Fibroblast of lung (primary cell): ENCODE results near the gene CCIN. TPM values are rescaled to one million over a fixed set of nuclear protein-coding genes. Genes with fewer than 3 reads are reported as not detected.
A peak's percentile ranks its signal among the peaks of the same experiment; 100 is the strongest.

Source experiments
- DNase-seq, 2 donors: peaks; one replicate each; pipeline versions ENCODE4 v3.0.0 to v3.0.0-alpha.2; 2010; ENCODE audit warnings: low read depth in 2 of 2
- H2AFZ ChIP-seq: 2 replicates; pipeline ENCODE4 v1.5.1; 2012; ENCODE audit warnings: low read length, control low read depth, inconsistent platforms
- H3K27ac ChIP-seq: 2 replicates; pipeline ENCODE4 v1.5.1; 2011; ENCODE audit warnings: low read length, control low read depth; ENCODE audit not compliant: insufficient read depth
- H3K27me3 ChIP-seq: 2 replicates; pipeline ENCODE4 v1.5.1; 2011; ENCODE audit warnings: mild to moderate bottlenecking, low read length; ENCODE audit not compliant: control insufficient read depth, insufficient read depth
- H3K36me3 ChIP-seq: 2 replicates; pipeline ENCODE4 v1.5.1; 2011; ENCODE audit warnings: low read length; ENCODE audit not compliant: control insufficient read depth, insufficient read depth
- H3K4me1 ChIP-seq: 2 replicates; pipeline ENCODE4 v1.5.1; 2011; ENCODE audit warnings: low read length; ENCODE audit not compliant: control insufficient read depth, insufficient read depth; ENCODE audit errors: extremely low read depth
- H3K4me2 ChIP-seq: 2 replicates; pipeline ENCODE4 v1.5.1; 2011; ENCODE audit warnings: low read length, control low read depth; ENCODE audit not compliant: insufficient read depth; ENCODE audit errors: extremely low read depth
- H3K4me3 ChIP-seq, 4 experiments: fragments of 200-600 bp in 1 of 4; sonication (generic) in 1 of 4; replicated peaks in 1 of 4; 2 replicates each; pipeline ENCODE4 v1.5.1; 2011 to 2016; ENCODE audit warnings: low read length in 4 of 4, low read depth in 3 of 4, mild to moderate bottlenecking in 3 of 4, control low read depth in 2 of 4, inconsistent platforms in 1 of 4, mixed read lengths in 1 of 4; ENCODE audit not compliant: insufficient read depth in 1 of 4; ENCODE audit errors: control extremely low read depth in 1 of 4
- H3K79me2 ChIP-seq: 2 replicates; pipeline ENCODE4 v1.5.1; 2012; ENCODE audit warnings: mild to moderate bottlenecking, low read length, inconsistent platforms; ENCODE audit not compliant: control insufficient read depth, insufficient read depth
- H3K9ac ChIP-seq: 2 replicates; pipeline ENCODE4 v1.5.1; 2011; ENCODE audit warnings: mild to moderate bottlenecking, low read length, control low read depth; ENCODE audit not compliant: insufficient read depth
- H3K9me3 ChIP-seq: 2 replicates; pipeline ENCODE4 v1.5.1; 2012; ENCODE audit warnings: low read depth, low read length; ENCODE audit not compliant: control insufficient read depth, insufficient read depth
- H4K20me1 ChIP-seq: 2 replicates; pipeline ENCODE4 v1.5.1; 2011; ENCODE audit warnings: low read length; ENCODE audit not compliant: control insufficient read depth, insufficient read depth; ENCODE audit errors: extremely low read depth
- CTCF ChIP-seq, 2 donors: IDR thresholded peaks in 1 of 2; conservative IDR thresholded peaks in 1 of 2; 1 replicate in 1 of 2; 2 replicates in 1 of 2; pipeline ENCODE4 v1.5.1; 2011 to 2012; ENCODE audit warnings: low read length in 2 of 2, control low read depth in 1 of 2, inconsistent platforms in 1 of 2, low read depth in 1 of 2, mild to moderate bottlenecking in 1 of 2
- EZH2 ChIP-seq: IDR thresholded peaks from 2 replicates; pipeline ENCODE4 v1.5.1; 2012; ENCODE audit warnings: low read length, control low read depth, mild to moderate bottlenecking; ENCODE audit errors: missing control alignments
- polyA plus RNA-seq, 2 donors: library from polyadenylated mRNA; depleted of rRNA in 1 of 2; stranded (reverse) in 1 of 2; unstranded in 1 of 2; fragments of >200 nt; gene quantifications; 2 replicates each; pipeline ENCODE4 v1.2.1, GENCODE V29; 2011 to 2012; ENCODE audit warnings: missing spikeins in 1 of 2
- total RNA-seq: library from RNA; depleted of rRNA; stranded (reverse); fragments of >200 nt; gene quantifications from 2 replicates; pipeline ENCODE4 v1.2.1, GENCODE V29; 2014

The CCIN gene
- total and polyA plus RNA-seq, 2 donors (not counting 1 experiment from before 2014, with no cell fraction given) = 0.40 to 1.3 TPM

- no peak for TF ChIP-seq EZH2
- TF ChIP-seq CTCF (conservative IDR thresholded peaks at IDR 0.05 in 1 of 2, IDR thresholded peaks at IDR 0.05 in 1 of 2; ENCODE audit: low read depth in 1 of 2, low read length in 2 of 2) = peak in 1 of 2 donors; percentile 17
- no peak overlapping the region for H3K9ac ChIP-seq
- H3K4me1 ChIP-seq = peaks cover 19% of the 10 kb centered on the region
- H3K27me3 ChIP-seq = no peaks in the 10 kb centered on the region
- DNase-seq = no peak
- H3K9me3 ChIP-seq = no peaks in the 10 kb centered on the region
- peaks cover 48% of the 10 kb centered on the region for H3K79me2 ChIP-seq
- H3K4me2 ChIP-seq = no peak overlapping the region
- peaks cover 34% of the 10 kb centered on the region for H3K36me3 ChIP-seq
- H4K20me1 ChIP-seq = no peaks in the 10 kb centered on the region
- H2AFZ ChIP-seq = no peak overlapping the region
- H3K27ac ChIP-seq = no peak overlapping the region
- H3K4me3 ChIP-seq = no peak overlapping the region
Observed at GRCh38 chr9:36204906-36205547, 35.8 kb downstream of the CCIN start.

GRCh38 chr9:36207016-36207415, 37.8 kb downstream of the CCIN start:
- no peak overlapping the region for H3K4me3 ChIP-seq
- no peaks in the 10 kb centered on the region for H3K9me3 ChIP-seq
- H3K27ac ChIP-seq = peak overlapping the region; percentile 74
- H4K20me1 ChIP-seq = no peaks in the 10 kb centered on the region
- H3K4me1 ChIP-seq = peaks cover 21% of the 10 kb centered on the region
- no peaks in the 10 kb centered on the region for H3K27me3 ChIP-seq
- no peak overlapping the region for H3K9ac ChIP-seq
- H3K79me2 ChIP-seq = peaks cover 63% of the 10 kb centered on the region
- TF ChIP-seq CTCF (conservative IDR thresholded peaks at IDR 0.05 in 1 of 2, IDR thresholded peaks at IDR 0.05 in 1 of 2; ENCODE audit: low read depth in 1 of 2, low read length in 2 of 2) (no peak), EZH2 (no peak)
- DNase-seq = peak in 1 of 2 donors; percentile 70
- peaks cover 34% of the 10 kb centered on the region for H3K36me3 ChIP-seq
- peak overlapping the region; percentile 54 for H3K4me2 ChIP-seq
- no peak overlapping the region for H2AFZ ChIP-seq

GRCh38 chr9:36207546-36208012, 38.4 kb downstream of the CCIN start:
- Histone ChIP-seq H3K4me3 (no peak overlapping the region), H4K20me1 (no peaks in the 10 kb centered on the region), H3K4me2 (peak overlapping the region; percentile 54), H3K36me3 (peaks cover 34% of the 10 kb centered on the region), H3K9me3 (no peaks in the 10 kb centered on the region), H3K27ac (peak overlapping the region; percentile 74), H3K27me3 (no peaks in the 10 kb centered on the region), H3K79me2 (peaks cover 67% of the 10 kb centered on the region), H3K4me1 (peaks cover 21% of the 10 kb centered on the region), H3K9ac (no peak overlapping the region), H2AFZ (no peak overlapping the region)
- peak in 1 of 2 donors; percentile 64 for DNase-seq
- no peak for TF ChIP-seq EZH2
- no peak for TF ChIP-seq CTCF (conservative IDR thresholded peaks at IDR 0.05 in 1 of 2, IDR thresholded peaks at IDR 0.05 in 1 of 2; ENCODE audit: low read depth in 1 of 2, low read length in 2 of 2)
